ENCODE measurements around the gene KIAA1755. TPM values are rescaled to one million over a fixed set of nuclear protein-coding genes. Genes with fewer than 3 reads are reported as not detected.
"Not testable (repeated sequence)": the region's sequence is repeated elsewhere in the genome, so short reads cannot be mapped to it uniquely, and the experiment has no call there.

The KIAA1755 gene
- total RNA-seq, 1 donor from 2014 or later, result 1.6 TPM

GRCh38 chr20:38256021-38256420 lies 4.5 kb downstream of the KIAA1755 start:
- TF ChIP-seq CTCF (IDR thresholded peaks at IDR 0.05; ENCODE audit: partially characterized antibody, unreplicated experiment), result no peak

GRCh38 chr20:38255393-38255792 lies 5.1 kb downstream of the KIAA1755 start:
- no peaks in the 10 kb centered on the region for H3K36me3 Mint-ChIP-seq (ENCODE audit: unreplicated experiment)
- no peaks in the 10 kb centered on the region for H3K4me1 Mint-ChIP-seq (ENCODE audit: low read depth, unreplicated experiment)
- DNase-seq, result no peak
- no peaks in the 10 kb centered on the region for H3K9me3 Mint-ChIP-seq (ENCODE audit: unreplicated experiment)
- TF ChIP-seq CTCF (IDR thresholded peaks at IDR 0.05; ENCODE audit: partially characterized antibody, unreplicated experiment), result no peak
- H3K27me3 Mint-ChIP-seq (ENCODE audit: unreplicated experiment), result peaks cover 9% of the 10 kb centered on the region
- no peak overlapping the region for H3K27ac Mint-ChIP-seq (ENCODE audit: unreplicated experiment)
- H3K4me3 Mint-ChIP-seq (ENCODE audit: unreplicated experiment), result no peak overlapping the region

More at GRCh38 chr20:38256021-38256420, 4.5 kb downstream of the KIAA1755 start:
- no peaks in the 10 kb centered on the region for H3K9me3 Mint-ChIP-seq (ENCODE audit: unreplicated experiment)
- H3K4me3 Mint-ChIP-seq (ENCODE audit: unreplicated experiment), result no peak overlapping the region
- peaks cover 11% of the 10 kb centered on the region for H3K27me3 Mint-ChIP-seq (ENCODE audit: unreplicated experiment)
- peaks cover 2% of the 10 kb centered on the region for H3K36me3 Mint-ChIP-seq (ENCODE audit: unreplicated experiment)
- H3K4me1 Mint-ChIP-seq (ENCODE audit: low read depth, unreplicated experiment), result peaks cover under 1% of the 10 kb centered on the region
- no peak overlapping the region for H3K27ac Mint-ChIP-seq (ENCODE audit: unreplicated experiment)
- DNase-seq, result no peak

- not testable (repeated sequence) for H3K27me3 Mint-ChIP-seq (ENCODE audit: unreplicated experiment); H3K4me1 Mint-ChIP-seq (ENCODE audit: low read depth, unreplicated experiment); H3K27ac Mint-ChIP-seq (ENCODE audit: unreplicated experiment); DNase-seq; H3K36me3 Mint-ChIP-seq (ENCODE audit: unreplicated experiment); H3K4me3 Mint-ChIP-seq (ENCODE audit: unreplicated experiment); H3K9me3 Mint-ChIP-seq (ENCODE audit: unreplicated experiment)
These were observed 5.9 kb downstream of the KIAA1755 start for GRCh38 chr20:38254621-38255020.

GRCh38 chr20:38253571-38253970 lies 7.0 kb downstream of the KIAA1755 start:
- H3K27me3 Mint-ChIP-seq (ENCODE audit: unreplicated experiment), result no peaks in the 10 kb centered on the region
- DNase-seq, result no peak
- no peak overlapping the region for H3K4me3 Mint-ChIP-seq (ENCODE audit: unreplicated experiment)
- H3K9me3 Mint-ChIP-seq (ENCODE audit: unreplicated experiment), result peaks cover 2% of the 10 kb centered on the region
- H3K27ac Mint-ChIP-seq (ENCODE audit: unreplicated experiment), result no peak overlapping the region
- H3K4me1 Mint-ChIP-seq (ENCODE audit: low read depth, unreplicated experiment), result no peaks in the 10 kb centered on the region
- no peak for TF ChIP-seq CTCF (IDR thresholded peaks at IDR 0.05; ENCODE audit: partially characterized antibody, unreplicated experiment)
- H3K36me3 Mint-ChIP-seq (ENCODE audit: unreplicated experiment), result no peaks in the 10 kb centered on the region

- H3K27ac Mint-ChIP-seq (ENCODE audit: unreplicated experiment), result no peak overlapping the region
These were observed 7.9 kb downstream of the KIAA1755 start for GRCh38 chr20:38252292-38253288.

DNA sequence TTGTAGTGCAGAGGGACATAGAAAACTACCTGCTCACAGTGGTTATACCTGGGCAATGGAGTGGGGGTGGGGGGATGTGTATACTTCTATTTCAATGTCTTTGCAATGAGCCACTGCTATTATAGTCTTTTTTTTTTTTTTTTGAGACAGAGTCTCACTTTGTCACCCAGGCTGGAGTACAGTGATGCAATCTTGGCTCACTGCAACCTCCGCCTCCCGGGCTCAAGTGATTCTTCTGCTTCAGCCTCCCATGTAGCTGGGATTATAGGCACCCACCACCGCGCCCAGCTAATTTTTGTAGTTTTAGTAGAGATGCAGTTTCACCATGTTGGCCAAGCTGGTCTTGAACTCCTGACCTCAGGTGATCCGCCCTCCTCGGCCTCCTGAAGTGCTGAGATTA lies 9.1 kb downstream of the KIAA1755 start:
- not testable (repeated sequence) for H3K4me3 Mint-ChIP-seq (ENCODE audit: unreplicated experiment); H3K27ac Mint-ChIP-seq (ENCODE audit: unreplicated experiment); H3K27me3 Mint-ChIP-seq (ENCODE audit: unreplicated experiment); H3K4me1 Mint-ChIP-seq (ENCODE audit: low read depth, unreplicated experiment); DNase-seq; H3K36me3 Mint-ChIP-seq (ENCODE audit: unreplicated experiment); H3K9me3 Mint-ChIP-seq (ENCODE audit: unreplicated experiment)

More at GRCh38 chr20:38252292-38253288, 7.9 kb downstream of the KIAA1755 start:
- Mint-ChIP-seq H3K27me3 (ENCODE audit: unreplicated experiment) (no peaks in the 10 kb centered on the region), H3K4me3 (ENCODE audit: unreplicated experiment) (no peak overlapping the region), H3K4me1 (ENCODE audit: low read depth, unreplicated experiment) (no peaks in the 10 kb centered on the region), H3K36me3 (ENCODE audit: unreplicated experiment) (no peaks in the 10 kb centered on the region), H3K9me3 (ENCODE audit: unreplicated experiment) (peaks cover 2% of the 10 kb centered on the region)
- no peak for DNase-seq
- no peak for TF ChIP-seq CTCF (IDR thresholded peaks at IDR 0.05; ENCODE audit: partially characterized antibody, unreplicated experiment)
